Loucy (cell line): Measurements from ENCODE around the gene C3orf38.

Experiments used
- CTCF ChIP-seq: fragments of 200-600 bp; sonication (generic); conservative IDR thresholded peaks from 2 replicates; pipeline ENCODE4 v1.5.1; 2014; ENCODE audit warnings: mild to moderate bottlenecking, antibody characterized with exemption, low read length
- EZH2phosphoT487 ChIP-seq: fragments of 200-600 bp; IDR thresholded peaks from 2 replicates; pipeline ENCODE4 v1.6.1; 2018; ENCODE audit warnings: antibody characterized with exemption, mild to moderate bottlenecking, moderate library complexity, borderline replicate concordance

DNA sequence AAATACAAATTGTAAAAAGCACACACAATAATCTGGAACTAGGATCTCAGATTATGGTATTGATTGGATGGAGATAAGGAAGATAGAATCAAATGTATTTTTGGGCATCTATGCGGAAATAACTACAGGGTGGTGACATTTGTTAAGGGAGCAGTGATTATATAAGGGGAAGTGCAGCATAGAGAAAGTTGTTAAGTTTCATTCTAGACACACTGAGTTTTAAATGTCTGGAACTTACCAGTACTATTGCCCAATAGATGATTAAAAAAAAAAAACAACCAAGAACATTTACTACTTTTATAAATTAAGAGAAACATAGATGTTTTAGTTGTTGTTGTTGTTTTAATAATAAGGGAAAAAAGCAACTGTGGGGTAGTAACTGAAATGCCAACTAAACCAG lies 32.1 kb upstream of the C3orf38 start:
- TF ChIP-seq CTCF (no peak), EZH2phosphoT487 (no peak)
